ENCODE results near the gene GRB2. TPM values are rescaled to one million over a fixed set of nuclear protein-coding genes. Genes with fewer than 3 reads are reported as not detected.

The GRB2 gene
- total and polyA plus RNA-seq, 2 of the 8 experiments (the other 6 are each of a cell fraction or from before 2014, with no cell fraction given), result 44.2 to 101 TPM

DNA sequence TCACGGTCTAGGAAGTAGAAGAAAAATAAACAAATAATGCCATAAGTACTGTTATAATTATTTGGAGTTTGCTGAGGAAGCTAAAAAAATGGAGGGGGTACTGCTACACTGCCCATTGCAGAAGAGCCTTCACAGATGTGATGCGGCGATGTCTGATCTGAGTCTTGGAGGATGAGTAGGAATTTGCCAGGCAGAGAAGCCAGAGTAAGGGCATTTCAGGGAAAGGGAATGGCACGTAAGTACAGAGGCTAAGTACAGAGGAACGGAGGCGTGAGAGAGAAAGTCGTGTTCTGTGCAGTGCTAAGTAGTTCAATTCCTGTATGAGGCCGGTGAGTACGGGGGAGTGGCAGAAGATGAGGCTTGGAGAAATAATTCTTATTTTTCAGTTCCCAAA is 741 bp upstream of the GRB2 start (continued):
- TF ChIP-seq CHD7 (IDR thresholded peaks at IDR 0.05; ENCODE audit: insufficient replicate concordance, low read length), result no peak
- no peak for TF ChIP-seq RAD21 (IDR thresholded peaks at IDR 0.05 in 1 of 2, conservative IDR thresholded peaks at IDR 0.05 in 1 of 2; ENCODE audit: low read depth in 2 of 2, low read length in 2 of 2)
- TF ChIP-seq EP300 (IDR thresholded peaks at IDR 0.05; ENCODE audit: borderline replicate concordance in 1 of 2, low read depth in 2 of 2, low read length in 2 of 2), result no peak
- no peak for TF ChIP-seq HDAC2 (IDR thresholded peaks at IDR 0.05; ENCODE audit: borderline replicate concordance in 1 of 2, low read depth in 2 of 2, low read length in 2 of 2)

Data from H1 (cell line).